Stimulated activated CD8-positive, alpha-beta memory T cell treated with anti-CD3 and anti-CD28 coated beads, Interleukin-4, amount 100 ng/mL, for 24 hours (primary cell): ENCODE results near the gene PRDX2.

Source experiments
- DNase-seq: peaks from one replicate; pipeline ENCODE4 v3.0.0-alpha.2; 2020; ENCODE audit warnings: low read depth

Gene PRDX2

DNA sequence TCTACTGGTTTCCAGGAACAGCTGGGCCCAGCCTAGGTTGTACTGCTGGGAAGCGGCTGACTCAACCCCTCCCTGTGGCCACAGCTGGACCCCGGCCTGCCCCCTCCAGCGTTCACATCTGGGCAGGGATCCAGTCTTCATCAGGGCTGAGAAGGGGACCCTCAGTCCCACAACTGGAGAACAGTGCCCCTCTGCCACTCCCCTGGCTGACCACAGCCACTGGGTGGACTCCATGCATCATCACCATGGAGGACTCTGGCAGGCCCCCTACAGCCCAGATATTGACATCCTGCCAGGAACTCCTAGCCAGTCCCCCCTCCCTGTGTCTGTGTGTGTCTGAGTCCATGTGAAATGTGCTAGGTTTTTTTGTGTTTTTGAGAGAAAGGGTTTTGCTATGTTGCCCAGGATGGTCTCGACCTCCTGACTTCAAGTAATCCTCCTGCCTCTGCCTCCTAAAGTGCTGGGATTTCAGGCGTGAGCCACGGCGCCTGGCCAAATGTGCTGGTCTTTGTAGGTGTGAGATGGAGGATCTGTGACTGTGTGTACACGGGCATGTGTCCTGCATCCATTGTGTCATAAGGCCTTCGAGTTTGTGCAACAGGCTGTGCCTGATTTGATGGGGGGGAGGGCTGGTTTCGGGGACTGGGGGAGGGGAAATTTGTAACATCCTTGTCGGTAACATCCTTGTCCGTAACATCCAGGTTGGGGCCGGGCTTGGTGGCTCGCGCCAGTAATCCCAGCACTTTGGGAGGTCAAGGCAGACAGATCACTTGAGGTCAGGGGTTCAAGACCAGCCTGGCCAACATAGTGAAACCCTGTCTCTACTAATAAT lies 22.2 kb downstream of the PRDX2 start:
- DNase-seq = no peak

GRCh38 chr19:12778905-12779161 lies 22.8 kb downstream of the PRDX2 start:
- DNase-seq = no peak

DNA sequence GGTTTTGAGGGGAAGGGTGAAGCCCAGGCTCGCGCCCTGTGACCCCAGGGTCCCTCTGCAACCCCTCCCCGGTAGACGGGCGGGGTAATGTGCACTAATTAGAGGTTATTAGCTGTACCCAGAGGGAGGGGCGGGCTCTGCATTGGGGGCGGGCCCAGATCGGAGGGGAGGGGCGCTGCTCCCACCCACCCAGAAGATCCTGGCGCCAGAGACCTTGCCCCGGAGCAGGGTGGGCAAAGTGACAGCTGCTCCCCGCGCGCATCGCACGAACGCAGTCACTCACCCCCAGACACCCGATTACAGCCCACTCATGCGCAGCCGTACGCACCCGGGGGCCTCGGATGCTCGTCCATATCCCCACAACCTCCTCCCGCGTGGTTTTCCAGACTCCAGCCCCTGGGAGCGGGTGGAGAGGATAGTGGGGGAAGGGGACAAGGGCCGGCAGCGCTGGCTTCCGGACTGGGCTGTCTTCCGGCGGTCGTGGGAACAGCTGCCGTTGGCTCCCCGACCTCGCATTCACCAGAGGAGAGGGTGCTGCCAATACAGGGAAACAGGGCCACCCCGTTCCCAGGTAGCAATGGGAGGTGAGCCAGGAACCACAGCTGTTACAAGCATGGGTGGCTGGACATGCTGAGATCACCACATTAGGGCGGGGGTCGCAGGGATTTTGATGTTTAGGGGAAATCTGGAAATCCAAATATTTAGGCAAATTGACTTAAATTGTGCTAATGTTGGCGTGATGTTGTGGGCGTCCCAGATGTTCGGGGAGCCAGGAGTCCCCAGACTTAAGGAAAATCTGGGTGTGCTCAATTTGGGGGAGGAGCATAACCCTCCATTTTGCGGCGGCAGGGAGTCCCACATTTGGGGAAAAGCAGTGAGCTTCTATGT lies 23.3 kb downstream of the PRDX2 start:
- no peak for DNase-seq

GRCh38 chr19:12777217-12778016 lies 24.2 kb downstream of the PRDX2 start:
- DNase-seq = peak; percentile 76

GRCh38 chr19:12774588-12775555 lies 26.7 kb downstream of the PRDX2 start, which contains the start of gene HOOK2:
HOOK2 (minus strand) TSS chr19:12775552; CDS start chr19:12775449, 103 bp downstream.
- DNase-seq = no peak

- no peak for DNase-seq
Observed at GRCh38 chr19:12773571-12773970, 28.0 kb downstream of the PRDX2 start.

DNA sequence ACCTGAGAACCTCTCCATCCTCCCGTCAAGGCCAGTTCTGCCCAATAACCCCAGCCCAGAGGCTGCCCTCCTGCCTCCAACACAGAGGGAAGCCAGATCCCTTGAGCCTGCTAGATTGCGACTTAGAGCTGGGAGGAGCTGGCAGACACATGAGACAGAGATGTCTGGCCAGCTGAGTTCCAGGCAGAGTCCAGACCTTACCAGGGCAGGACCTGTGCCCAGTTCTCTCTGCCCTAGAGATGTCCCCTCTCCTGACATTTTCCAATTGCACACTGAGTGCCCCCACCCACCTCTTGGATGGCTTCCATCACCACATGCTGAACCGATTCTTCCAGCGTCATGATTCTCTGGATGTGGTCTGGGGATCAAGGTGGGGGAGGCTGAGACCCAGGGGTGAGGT lies 29.3 kb downstream of the PRDX2 start:
- no peak for DNase-seq

- no peak for DNase-seq
Observed at GRCh38 chr19:12770922-12771321, 30.7 kb downstream of the PRDX2 start.

GRCh38 chr19:12769689-12770088 lies 31.9 kb downstream of the PRDX2 start:
- DNase-seq = no peak

DNA sequence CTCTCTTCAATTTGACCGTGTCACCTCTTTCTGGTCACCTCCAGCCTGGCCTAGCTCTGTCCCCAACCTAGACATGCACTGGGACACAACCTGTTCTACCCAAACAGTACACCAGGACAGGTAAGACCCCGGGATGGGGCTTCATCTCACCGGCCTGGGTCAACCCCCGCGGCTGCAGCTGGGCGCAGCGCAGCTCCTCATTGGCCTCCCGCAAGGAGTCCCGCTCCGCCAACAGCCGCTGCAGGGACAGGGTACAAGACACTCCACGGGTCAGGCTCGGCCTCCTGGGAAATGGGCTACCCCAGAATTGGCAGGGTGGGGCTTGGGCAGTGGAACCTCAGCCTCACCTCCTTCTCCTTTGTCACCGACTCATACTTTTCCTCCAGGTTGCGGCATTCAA lies 33.9 kb downstream of the PRDX2 start:
- DNase-seq = no peak

DNA sequence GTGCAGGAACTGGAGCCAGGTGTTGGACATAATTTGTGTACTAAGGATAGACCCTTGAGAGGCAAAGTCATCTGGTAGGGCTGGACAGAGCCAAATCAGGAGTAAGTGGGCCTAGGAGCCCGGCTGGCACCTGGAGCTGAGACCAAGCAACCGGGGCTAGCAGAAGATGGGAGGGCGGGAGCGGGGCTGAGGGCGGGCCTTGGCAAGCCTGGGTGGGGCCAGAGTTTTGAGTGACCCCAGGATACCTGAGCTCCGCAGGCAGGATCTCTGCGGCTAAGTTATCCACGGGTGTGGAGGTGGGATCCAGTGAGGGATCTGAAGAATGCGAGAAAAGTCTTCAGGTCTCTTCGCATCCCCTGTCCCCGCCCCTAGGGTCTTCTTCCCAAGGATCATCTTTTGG lies 34.5 kb downstream of the PRDX2 start:
- DNase-seq = no peak

DNA sequence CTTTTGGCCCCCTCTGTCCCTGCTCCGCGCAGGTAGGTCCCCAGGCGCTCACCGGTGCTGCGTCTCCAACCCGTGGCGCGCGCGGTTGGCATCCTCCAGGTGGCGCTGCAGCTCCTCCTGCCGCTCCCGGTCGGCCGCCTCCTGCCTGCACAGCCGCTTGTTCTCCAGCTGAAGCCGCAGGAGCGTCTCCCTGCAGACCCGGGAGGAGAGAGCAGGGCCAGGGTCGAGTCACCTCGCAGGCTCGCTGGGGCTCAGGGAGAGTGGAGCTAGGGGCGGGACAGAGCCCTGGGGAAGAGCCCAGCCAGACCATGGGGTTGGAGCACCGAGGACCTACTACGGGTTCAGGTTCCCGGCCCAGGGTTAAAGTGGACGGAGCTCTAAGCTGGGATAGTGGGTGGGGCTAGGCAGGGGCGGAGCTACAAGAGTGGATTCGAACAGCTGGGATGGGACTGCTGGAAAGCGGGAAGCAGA lies 35.5 kb downstream of the PRDX2 start:
- DNase-seq = peak; percentile 74

DNA sequence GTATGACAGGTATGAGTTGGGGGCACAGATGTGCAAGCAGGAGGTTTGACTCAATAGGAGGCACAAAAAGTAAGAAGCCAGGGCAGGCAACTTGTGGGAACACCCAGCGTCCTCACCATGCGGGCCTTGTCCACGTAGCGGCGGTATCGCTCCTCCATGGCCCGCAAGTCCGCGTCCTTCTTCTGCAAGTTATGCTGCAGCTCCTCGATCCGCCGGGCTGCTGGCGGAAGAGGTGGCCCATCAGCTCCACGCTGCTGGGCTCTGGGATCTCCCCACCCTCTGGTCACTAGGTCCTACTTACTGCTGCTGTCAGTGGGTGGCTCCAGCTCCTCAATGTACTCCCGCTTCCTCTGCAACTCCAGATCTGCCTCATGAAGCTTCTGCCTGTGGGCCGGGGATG lies 36.9 kb downstream of the PRDX2 start:
- no peak for DNase-seq

DNA sequence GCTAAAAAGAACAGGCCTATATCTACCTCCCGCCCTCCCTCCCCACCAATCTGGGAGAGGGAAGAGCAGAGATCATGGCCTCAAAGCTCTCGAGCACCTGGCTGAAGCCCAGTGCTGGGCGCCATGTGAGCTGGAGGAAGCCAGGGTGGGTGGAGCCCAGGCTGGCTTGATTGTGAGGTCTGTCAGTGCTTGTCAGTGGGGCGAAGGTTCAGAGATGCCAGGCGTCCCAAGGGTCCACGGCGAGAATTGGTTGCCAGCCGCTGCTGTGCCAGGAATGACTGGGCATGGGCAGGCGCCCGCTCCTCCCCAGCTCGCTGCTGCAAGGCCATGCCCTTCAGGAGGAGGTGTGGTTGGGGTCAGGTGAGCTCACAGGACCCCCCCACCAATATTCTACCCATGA lies 38.5 kb downstream of the PRDX2 start:
- DNase-seq = no peak

GRCh38 chr19:12759686-12760085 lies 41.9 kb downstream of the PRDX2 start:
- no peak for DNase-seq

DNA sequence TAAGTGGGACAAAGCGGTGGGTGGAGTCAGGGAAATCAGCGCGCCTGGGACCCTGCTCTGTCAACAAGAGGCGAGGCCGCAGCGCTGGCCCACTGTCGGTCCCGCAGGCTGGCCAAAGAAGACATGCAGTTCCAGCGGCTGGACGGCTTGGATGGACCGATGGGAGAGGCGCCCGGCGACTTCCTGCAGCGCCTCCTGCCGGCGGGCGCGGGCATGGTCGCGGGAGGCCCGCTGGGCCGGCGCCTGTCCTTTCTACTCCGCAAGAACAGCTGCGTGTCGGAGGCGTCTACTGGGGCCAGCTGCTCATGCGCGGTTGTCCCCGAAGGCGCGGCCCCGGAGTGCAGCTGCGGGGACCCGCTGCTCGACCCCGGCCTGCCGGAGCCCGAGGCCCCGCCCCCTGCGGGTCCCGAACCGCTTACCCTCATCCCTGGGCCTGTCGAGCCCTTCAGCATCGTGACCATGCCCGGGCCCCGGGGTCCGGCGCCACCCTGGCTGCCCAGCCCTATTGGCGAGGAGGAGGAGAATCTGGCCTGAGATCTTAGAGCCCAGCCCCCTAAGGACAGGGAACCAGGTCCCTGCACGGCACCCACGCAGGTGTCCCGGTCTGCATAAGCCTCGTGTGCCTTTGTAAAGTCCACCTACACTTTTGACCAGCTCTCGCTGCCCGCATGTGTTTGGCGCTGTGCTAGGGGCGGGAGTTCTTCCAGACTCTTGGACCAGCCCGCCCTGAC lies 43.9 kb downstream of the PRDX2 start:
- no peak for DNase-seq

DNA sequence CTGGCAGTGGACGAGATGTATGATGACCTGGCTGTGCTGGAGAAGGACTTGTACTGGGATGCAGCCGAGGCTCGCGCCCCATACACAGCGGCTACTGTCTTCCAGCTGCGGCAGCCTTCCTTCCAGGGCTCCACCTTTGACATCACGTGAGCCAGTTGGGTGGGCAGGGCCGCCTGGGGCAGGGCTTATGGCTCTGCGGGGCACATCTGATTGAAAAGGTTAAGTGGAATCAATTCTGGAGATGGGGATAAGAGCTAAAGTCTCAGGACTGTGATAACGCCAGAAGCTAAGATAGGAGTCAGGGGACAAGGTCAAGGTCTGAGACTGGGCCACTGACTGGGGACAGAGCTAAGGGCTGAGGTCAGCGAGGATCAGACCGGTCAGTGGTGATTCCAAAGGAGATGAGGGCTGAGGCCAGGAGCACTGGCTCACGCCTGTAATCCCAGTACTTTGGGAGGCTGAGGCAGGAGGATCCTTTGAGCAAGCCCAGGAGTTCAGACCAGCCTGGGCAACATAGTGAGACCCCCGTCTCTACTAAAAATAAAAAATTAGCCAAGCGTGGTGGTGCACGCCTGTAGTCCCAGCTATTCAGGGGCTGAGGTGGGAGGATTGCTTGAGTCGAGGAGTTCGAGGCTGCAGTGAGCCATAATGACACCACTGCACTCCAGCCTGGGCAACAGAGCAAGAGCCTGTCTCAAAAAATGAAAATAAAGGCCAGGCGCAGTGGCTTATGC lies 45.3 kb downstream of the PRDX2 start:
- DNase-seq = no peak

DNA sequence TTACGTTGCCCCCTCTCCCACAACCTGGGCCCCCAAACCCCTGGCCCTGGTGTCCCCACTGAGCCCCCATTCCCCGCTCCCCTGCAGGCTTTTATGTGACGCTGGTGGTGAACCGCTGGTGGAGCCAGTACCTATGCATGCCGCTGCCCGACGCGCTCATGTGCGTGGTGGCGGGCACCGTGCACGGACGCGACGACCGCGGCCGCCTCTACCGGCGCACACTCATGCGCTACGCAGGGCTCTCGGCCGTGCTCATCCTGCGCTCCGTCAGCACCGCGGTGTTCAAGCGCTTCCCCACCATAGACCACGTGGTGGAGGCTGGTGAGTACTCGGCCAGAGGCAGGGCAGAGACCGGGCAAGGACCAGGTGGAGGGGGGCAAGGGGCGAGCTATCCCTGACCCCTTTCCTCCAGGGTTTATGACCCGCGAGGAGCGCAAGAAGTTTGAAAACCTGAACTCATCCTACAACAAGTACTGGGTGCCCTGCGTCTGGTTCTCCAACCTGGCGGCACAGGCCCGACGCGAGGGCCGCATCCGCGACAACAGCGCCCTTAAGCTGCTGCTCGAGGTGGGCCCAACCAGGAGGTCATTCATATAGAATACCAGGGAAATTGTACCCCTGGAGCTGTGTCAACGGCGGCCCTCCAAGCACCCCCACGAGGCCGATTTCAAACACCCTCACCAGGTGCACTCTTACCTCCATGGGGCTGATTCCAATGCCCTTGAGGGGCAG lies 47.0 kb downstream of the PRDX2 start:
- no peak for DNase-seq
